SK-N-MC (cell line): Measurements from ENCODE around the gene SRD5A3.

Experiments used
- EZH2 ChIP-seq: fragments of 200-600 bp; sonication (generic); IDR thresholded peaks from one replicate; pipeline ENCODE4 v1.6.1; 2017; ENCODE audit warnings: antibody characterized with exemption
- POLR2AphosphoS5 ChIP-seq: IDR thresholded peaks from 2 replicates; pipeline ENCODE4 v1.6.1; 2012; ENCODE audit warnings: mild to moderate bottlenecking, low read depth, low read length, borderline replicate concordance

GRCh38 chr4:55348466-55348865 is 2.4 kb downstream of the SRD5A3 start:
- TF ChIP-seq POLR2AphosphoS5 = no peak
- TF ChIP-seq EZH2 = no peak
